RKO (cell line): ENCODE data around the gene EPHA7.

Source experiments
- DNase-seq: peaks from one replicate; pipeline ENCODE4 v3.0.0-alpha.2; 2016; ENCODE audit warnings: low spot score

Gene EPHA7

GRCh38 chr6:93419304-93420162, at the start of gene EPHA7:
TSS of gene EPHA7 (minus strand) at chr6:93419559. CDS start at chr6:93419341, 218 bp downstream.
- DNase-seq: no peak

- no peak for DNase-seq
Observed at GRCh38 chr6:93468291-93468690, 48.9 kb upstream of the EPHA7 start.

GRCh38 chr6:93454533-93454932, 35.2 kb upstream of the EPHA7 start:
- no peak for DNase-seq

- no peak for DNase-seq
Observed at GRCh38 chr6:93453956-93454355, 34.6 kb upstream of the EPHA7 start.

GRCh38 chr6:93447874-93448273, 28.5 kb upstream of the EPHA7 start:
- DNase-seq: peak; percentile 3

GRCh38 chr6:93437491-93437890, 18.1 kb upstream of the EPHA7 start:
- DNase-seq: no peak

- no peak for DNase-seq
Observed at GRCh38 chr6:93433592-93433991, 14.2 kb upstream of the EPHA7 start.

GRCh38 chr6:93424303-93425064, 5.1 kb upstream of the EPHA7 start:
- peak; percentile 14 for DNase-seq

- DNase-seq: peak; percentile 69
Observed at GRCh38 chr6:93423542-93423941, 4.2 kb upstream of the EPHA7 start.

GRCh38 chr6:93420163-93420795, 920 bp upstream of the EPHA7 start:
- no peak for DNase-seq

- DNase-seq: no peak
Observed at GRCh38 chr6:93418408-93419303, 703 bp downstream of the EPHA7 start.

- no peak for DNase-seq
Observed at GRCh38 chr6:93418033-93418407, 1.3 kb downstream of the EPHA7 start.

- no peak for DNase-seq
Observed at GRCh38 chr6:93417421-93418013, 1.8 kb downstream of the EPHA7 start.

GRCh38 chr6:93416571-93417420, 2.6 kb downstream of the EPHA7 start:
- DNase-seq: no peak

- DNase-seq: no peak
Observed at GRCh38 chr6:93413190-93413589, 6.2 kb downstream of the EPHA7 start.

- no peak for DNase-seq
Observed at GRCh38 chr6:93412452-93412851, 6.9 kb downstream of the EPHA7 start.

GRCh38 chr6:93407186-93407585, 12.2 kb downstream of the EPHA7 start:
- no peak for DNase-seq

GRCh38 chr6:93403390-93403789, 16.0 kb downstream of the EPHA7 start:
- no peak for DNase-seq

- no peak for DNase-seq
Observed at GRCh38 chr6:93398723-93399122, 20.6 kb downstream of the EPHA7 start.

- DNase-seq: no peak
Observed at GRCh38 chr6:93394471-93394870, 24.9 kb downstream of the EPHA7 start.
